ENCODE measurements around the gene PACS1. TPM values are rescaled to one million over a fixed set of nuclear protein-coding genes. Genes with fewer than 3 reads are reported as not detected.

PACS1 gene
- total and polyA plus RNA-seq, 9 donors, result 22.4 to 92.9 (median 73.9) TPM

DNA sequence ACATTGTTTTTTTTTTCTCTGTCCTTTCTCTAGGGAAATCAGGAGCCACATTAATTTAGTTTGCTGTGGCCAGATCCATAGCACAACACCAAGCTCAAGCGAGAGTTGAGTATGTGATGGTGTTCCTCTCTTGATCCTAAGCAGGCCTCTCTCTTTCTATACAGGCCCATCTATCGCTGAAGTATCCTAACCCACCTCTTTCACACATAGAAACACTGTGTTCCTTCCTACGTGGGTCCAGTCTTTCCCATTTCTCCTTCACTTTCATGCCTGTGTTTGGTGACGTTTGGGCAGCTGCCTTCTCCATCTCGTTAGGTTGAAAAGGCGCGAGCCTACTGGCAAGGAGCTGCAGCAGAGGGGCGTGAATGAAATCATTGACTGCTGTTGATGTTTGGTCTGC, 2.4 kb downstream of the PACS1 start:
- Histone ChIP-seq H3K27ac (no peak overlapping the region), H3K9me3 (no peaks in the 10 kb centered on the region), H3K4me3 (no peak overlapping the region), H3K4me1 (ENCODE audit: insufficient read depth) (peaks cover 15% of the 10 kb centered on the region), H3K36me3 (no peaks in the 10 kb centered on the region), H3K27me3 (no peaks in the 10 kb centered on the region)
- intact Hi-C loops (cut with DNase I), result no loop called here
- WGBS, 3 donors, result 77 to 81% (median 80%) methylated on average over 8 of the region's 8 CpGs
- no peak for DNase-seq
- TF ChIP-seq EP300 (IDR thresholded peaks at IDR 0.05) (no peak), POLR2A (IDR thresholded peaks at IDR 0.05) (no peak), CTCF (IDR thresholded peaks at IDR 0.05) (no peak)

DNA sequence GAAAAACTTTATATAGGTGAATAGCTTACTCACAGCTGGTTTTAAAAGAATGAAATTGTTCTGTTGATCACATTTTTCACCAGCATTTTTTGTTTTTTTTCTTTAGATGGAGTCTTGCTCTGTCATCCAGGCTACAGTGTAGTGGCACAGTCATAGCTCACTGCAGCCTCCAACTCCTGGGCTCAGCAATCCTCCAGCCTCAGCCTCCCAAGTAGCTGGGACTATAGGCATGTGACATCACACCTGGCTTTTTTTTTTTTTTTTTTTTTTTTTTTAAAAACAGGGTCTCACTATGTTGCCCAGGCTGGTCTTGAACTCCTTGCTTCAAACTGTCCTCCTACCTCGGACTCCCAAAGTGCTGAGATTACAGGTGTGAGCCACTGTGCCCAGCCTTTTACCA, 3.6 kb downstream of the PACS1 start:
- TF ChIP-seq CTCF (IDR thresholded peaks at IDR 0.05) (no peak), POLR2A (IDR thresholded peaks at IDR 0.05) (no peak), EP300 (IDR thresholded peaks at IDR 0.05) (no peak)
- Histone ChIP-seq H3K27me3 (no peaks in the 10 kb centered on the region), H3K4me3 (no peak overlapping the region), H3K9me3 (no peaks in the 10 kb centered on the region), H3K4me1 (ENCODE audit: insufficient read depth) (peaks cover 13% of the 10 kb centered on the region), H3K36me3 (no peaks in the 10 kb centered on the region), H3K27ac (no peak overlapping the region)
- intact Hi-C loops (cut with DNase I), result no loop called here
- WGBS, 3 donors, result 81 to 100% (median 92%) methylated on average over 1 of the region's 1 CpG
- DNase-seq, result no peak

DNA sequence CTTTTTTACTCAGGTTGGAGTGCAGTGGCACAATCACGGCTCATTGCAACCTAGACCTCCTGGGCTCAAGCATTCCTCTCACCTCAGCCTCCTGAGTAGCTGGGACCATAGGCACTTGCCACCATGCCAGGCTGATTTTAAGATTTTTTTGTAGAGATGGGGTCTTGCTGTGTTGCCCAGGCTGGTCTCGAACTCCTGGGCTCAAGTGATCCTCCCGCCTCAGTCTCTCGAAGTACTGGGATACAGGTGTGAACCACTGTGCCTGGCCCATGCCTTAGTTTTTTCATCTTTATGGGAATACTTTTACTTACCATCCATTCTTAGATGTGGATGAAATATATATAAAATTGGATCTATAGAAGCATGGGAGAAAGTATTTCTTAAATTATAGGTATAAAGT, 5.2 kb downstream of the PACS1 start:
- Histone ChIP-seq H3K9me3 (no peaks in the 10 kb centered on the region), H3K4me3 (no peak overlapping the region), H3K4me1 (ENCODE audit: insufficient read depth) (peaks cover 6% of the 10 kb centered on the region), H3K27me3 (no peaks in the 10 kb centered on the region), H3K27ac (no peak overlapping the region), H3K36me3 (no peaks in the 10 kb centered on the region)
- DNase-seq, result no peak
- 96 to 98% (median 98%) methylated on average over 4 of the region's 4 CpGs for WGBS, 3 donors
- TF ChIP-seq POLR2A (IDR thresholded peaks at IDR 0.05), result no peak
- no peak for TF ChIP-seq CTCF (IDR thresholded peaks at IDR 0.05)
- no peak for TF ChIP-seq EP300 (IDR thresholded peaks at IDR 0.05)
- intact Hi-C loops (cut with DNase I), result no loop called here

DNA sequence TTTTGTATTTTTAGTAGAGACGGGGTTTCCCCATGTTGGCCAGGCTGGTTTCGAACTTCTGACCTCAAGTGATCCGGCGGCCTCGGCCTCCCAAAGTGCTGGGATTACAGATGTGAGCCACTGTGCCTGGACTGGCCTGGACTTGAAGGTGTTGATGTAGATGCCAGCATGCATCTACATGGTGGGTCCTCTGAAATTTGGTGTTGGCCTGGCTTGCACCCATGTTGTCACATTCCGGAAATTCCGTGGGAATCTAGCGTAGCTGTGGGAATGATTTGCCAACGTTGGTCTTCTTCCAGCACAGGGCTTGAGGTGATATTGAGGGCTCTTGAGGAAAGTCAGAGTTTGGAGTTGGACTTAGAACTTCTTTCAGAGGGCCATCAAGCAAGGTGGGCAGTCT, 6.5 kb downstream of the PACS1 start:
- intact Hi-C loops (cut with DNase I), result no loop called here

More for the DNA sequence above, 6.5 kb downstream of the PACS1 start:
- Histone ChIP-seq H3K27me3 (no peaks in the 10 kb centered on the region), H3K9me3 (no peaks in the 10 kb centered on the region), H3K36me3 (no peaks in the 10 kb centered on the region), H3K27ac (no peak overlapping the region), H3K4me3 (no peak overlapping the region), H3K4me1 (ENCODE audit: insufficient read depth) (peaks cover 4% of the 10 kb centered on the region)
- no peak for DNase-seq
- no peak for TF ChIP-seq EP300 (IDR thresholded peaks at IDR 0.05)
- TF ChIP-seq POLR2A (IDR thresholded peaks at IDR 0.05), result no peak
- TF ChIP-seq CTCF (IDR thresholded peaks at IDR 0.05), result no peak
- WGBS, 3 donors, result 55 to 63% (median 58%) methylated on average over 9 of the region's 9 CpGs

Data from ovary (tissue), 9 donors.